HCT116 (cell line): ENCODE results near the gene SLC10A2.

ENCODE experiments used
- CEBPB ChIP-seq: IDR thresholded peaks from 2 replicates; pipeline ENCODE4 v1.6.1; 2012; ENCODE audit warnings: low read depth
- EZH2 ChIP-seq: fragments of 200-600 bp; sonication (generic); IDR thresholded peaks from 2 replicates; pipeline ENCODE4 v1.6.1; 2017; ENCODE audit warnings: antibody characterized with exemption, mixed run types
- JUND ChIP-seq: IDR thresholded peaks from 2 replicates; pipeline ENCODE4 v1.6.1; 2012
- POLR2A ChIP-seq: IDR thresholded peaks from 2 replicates; pipeline ENCODE4 v1.7.0; 2011; ENCODE audit warnings: borderline replicate concordance; ENCODE audit not compliant: insufficient read depth, insufficient read length; ENCODE audit errors: extremely low read depth
- RAD21 ChIP-seq: IDR thresholded peaks from 2 replicates; pipeline ENCODE4 v1.6.1; 2012; ENCODE audit warnings: low read depth, mild to moderate bottlenecking
- TF ChIP-seq, protein P1 (sequence below), 3 experiments: fragments of 200-600 bp in 1 of 3; sonication (generic) in 1 of 3; IDR thresholded peaks in 2 of 3; conservative IDR thresholded peaks in 1 of 3; 2 replicates each; pipeline ENCODE4 v1.5.1; 2012 to 2017; ENCODE audit warnings: low read depth in 2 of 3, low read length in 2 of 3, antibody characterized with exemption in 1 of 3, borderline replicate concordance in 1 of 3, control low read depth in 1 of 3, mild to moderate bottlenecking in 1 of 3, mixed read lengths in 1 of 3, mixed run types in 1 of 3, moderate library complexity in 1 of 3; ENCODE audit not compliant: insufficient read depth in 1 of 3
- TF ChIP-seq, protein P2 (sequence below): IDR thresholded peaks from 2 replicates; pipeline ENCODE4 v1.6.1; 2012; ENCODE audit warnings: low read depth
- TF ChIP-seq, protein P3 (sequence below): IDR thresholded peaks from 2 replicates; pipeline ENCODE4 v1.6.1; 2012

DNA sequence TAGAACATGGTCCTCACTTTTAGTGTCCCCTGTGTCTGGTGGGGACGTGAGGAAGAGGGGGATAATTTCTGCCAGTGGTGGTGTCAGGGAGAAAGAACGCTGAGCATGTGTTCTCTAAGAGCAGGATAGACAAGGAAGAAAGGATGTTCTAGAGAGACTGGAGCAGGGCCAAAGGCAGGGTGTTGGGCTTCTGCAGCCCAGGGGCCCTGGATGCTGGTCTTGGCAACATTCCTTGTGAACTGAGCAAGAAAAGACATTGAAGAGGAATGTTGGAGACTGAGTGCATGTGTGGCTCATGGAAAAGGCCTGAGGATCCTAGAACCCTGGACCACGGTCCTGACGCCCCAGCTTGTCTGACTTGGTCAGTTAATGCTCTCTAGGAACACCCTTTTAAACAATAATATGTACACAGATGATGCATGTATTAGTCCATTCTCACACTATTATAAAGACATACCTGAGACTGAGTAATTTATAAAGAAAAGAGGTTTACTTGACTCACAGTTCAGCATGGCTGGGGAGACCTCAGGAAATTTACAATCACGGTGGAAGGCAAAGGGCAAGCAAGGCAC is 33.6 kb upstream of the SLC10A2 start:
- TF ChIP-seq, protein P1, sequence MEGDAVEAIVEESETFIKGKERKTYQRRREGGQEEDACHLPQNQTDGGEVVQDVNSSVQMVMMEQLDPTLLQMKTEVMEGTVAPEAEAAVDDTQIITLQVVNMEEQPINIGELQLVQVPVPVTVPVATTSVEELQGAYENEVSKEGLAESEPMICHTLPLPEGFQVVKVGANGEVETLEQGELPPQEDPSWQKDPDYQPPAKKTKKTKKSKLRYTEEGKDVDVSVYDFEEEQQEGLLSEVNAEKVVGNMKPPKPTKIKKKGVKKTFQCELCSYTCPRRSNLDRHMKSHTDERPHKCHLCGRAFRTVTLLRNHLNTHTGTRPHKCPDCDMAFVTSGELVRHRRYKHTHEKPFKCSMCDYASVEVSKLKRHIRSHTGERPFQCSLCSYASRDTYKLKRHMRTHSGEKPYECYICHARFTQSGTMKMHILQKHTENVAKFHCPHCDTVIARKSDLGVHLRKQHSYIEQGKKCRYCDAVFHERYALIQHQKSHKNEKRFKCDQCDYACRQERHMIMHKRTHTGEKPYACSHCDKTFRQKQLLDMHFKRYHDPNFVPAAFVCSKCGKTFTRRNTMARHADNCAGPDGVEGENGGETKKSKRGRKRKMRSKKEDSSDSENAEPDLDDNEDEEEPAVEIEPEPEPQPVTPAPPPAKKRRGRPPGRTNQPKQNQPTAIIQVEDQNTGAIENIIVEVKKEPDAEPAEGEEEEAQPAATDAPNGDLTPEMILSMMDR (IDR thresholded peaks at IDR 0.05 in 2 of 3, conservative IDR thresholded peaks at IDR 0.05 in 1 of 3; ENCODE audit: borderline replicate concordance in 1 of 3, insufficient read depth in 1 of 3, low read depth in 2 of 3, low read length in 2 of 3), result no peak
- TF ChIP-seq CEBPB (no peak), POLR2A (no peak), EZH2 (no peak), RAD21 (no peak), JUND (no peak)
- TF ChIP-seq, protein P2, sequence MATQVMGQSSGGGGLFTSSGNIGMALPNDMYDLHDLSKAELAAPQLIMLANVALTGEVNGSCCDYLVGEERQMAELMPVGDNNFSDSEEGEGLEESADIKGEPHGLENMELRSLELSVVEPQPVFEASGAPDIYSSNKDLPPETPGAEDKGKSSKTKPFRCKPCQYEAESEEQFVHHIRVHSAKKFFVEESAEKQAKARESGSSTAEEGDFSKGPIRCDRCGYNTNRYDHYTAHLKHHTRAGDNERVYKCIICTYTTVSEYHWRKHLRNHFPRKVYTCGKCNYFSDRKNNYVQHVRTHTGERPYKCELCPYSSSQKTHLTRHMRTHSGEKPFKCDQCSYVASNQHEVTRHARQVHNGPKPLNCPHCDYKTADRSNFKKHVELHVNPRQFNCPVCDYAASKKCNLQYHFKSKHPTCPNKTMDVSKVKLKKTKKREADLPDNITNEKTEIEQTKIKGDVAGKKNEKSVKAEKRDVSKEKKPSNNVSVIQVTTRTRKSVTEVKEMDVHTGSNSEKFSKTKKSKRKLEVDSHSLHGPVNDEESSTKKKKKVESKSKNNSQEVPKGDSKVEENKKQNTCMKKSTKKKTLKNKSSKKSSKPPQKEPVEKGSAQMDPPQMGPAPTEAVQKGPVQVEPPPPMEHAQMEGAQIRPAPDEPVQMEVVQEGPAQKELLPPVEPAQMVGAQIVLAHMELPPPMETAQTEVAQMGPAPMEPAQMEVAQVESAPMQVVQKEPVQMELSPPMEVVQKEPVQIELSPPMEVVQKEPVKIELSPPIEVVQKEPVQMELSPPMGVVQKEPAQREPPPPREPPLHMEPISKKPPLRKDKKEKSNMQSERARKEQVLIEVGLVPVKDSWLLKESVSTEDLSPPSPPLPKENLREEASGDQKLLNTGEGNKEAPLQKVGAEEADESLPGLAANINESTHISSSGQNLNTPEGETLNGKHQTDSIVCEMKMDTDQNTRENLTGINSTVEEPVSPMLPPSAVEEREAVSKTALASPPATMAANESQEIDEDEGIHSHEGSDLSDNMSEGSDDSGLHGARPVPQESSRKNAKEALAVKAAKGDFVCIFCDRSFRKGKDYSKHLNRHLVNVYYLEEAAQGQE, result no peak
- TF ChIP-seq, protein P3, sequence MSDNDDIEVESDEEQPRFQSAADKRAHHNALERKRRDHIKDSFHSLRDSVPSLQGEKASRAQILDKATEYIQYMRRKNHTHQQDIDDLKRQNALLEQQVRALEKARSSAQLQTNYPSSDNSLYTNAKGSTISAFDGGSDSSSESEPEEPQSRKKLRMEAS, result no peak
